CD14-positive monocyte (primary cell): ENCODE measurements around the gene CWC25. TPM values are rescaled to one million over a fixed set of nuclear protein-coding genes. Genes with fewer than 3 reads are reported as not detected.

Experiments used
- DNase-seq, 3 donors: peaks; one replicate each; pipeline ENCODE4 v3.0.0-alpha.2; 2011 to 2022
- H2AFZ ChIP-seq: 2 replicates; pipeline ENCODE4 v1.6.0; 2012; ENCODE audit warnings: mild to moderate bottlenecking, low read depth, low read length, inconsistent platforms; ENCODE audit not compliant: insufficient read depth, poor library complexity, severe bottlenecking
- H3K27ac ChIP-seq, 2 donors: 1 replicate in 1 of 2; 2 replicates in 1 of 2; pipeline ENCODE4 v1.5.1; 2012 to 2013; ENCODE audit warnings: low read length in 2 of 2, control low read depth in 1 of 2, inconsistent platforms in 1 of 2, low read depth in 1 of 2, mild to moderate bottlenecking in 1 of 2
- H3K27me3 ChIP-seq, 2 donors: one replicate each; pipeline versions ENCODE4 v1.6.0 to v1.6.1; 2011 to 2013; ENCODE audit warnings: low read length in 2 of 2; ENCODE audit not compliant: control insufficient read depth in 2 of 2, insufficient read depth in 2 of 2
- H3K36me3 ChIP-seq, 2 donors: replicated peaks in 1 of 2; 1 replicate in 1 of 2; 2 replicates in 1 of 2; pipeline versions ENCODE4 v1.5.1 to v1.6.1; 2012 to 2013; ENCODE audit warnings: low read length in 2 of 2, control low read depth in 1 of 2, inconsistent platforms in 1 of 2, mild to moderate bottlenecking in 1 of 2; ENCODE audit not compliant: insufficient read depth in 2 of 2, control insufficient read depth in 1 of 2
- H3K4me1 ChIP-seq, 2 donors: 1 replicate in 1 of 2; 2 replicates in 1 of 2; pipeline versions ENCODE4 v1.5.1 to v1.6.1; 2012 to 2013; ENCODE audit warnings: low read length in 2 of 2, control low read depth in 1 of 2, inconsistent platforms in 1 of 2, mild to moderate bottlenecking in 1 of 2, moderate library complexity in 1 of 2; ENCODE audit not compliant: insufficient read depth in 2 of 2, control insufficient read depth in 1 of 2
- H3K4me2 ChIP-seq: replicated peaks from 2 replicates; pipeline ENCODE3; 2012; ENCODE audit warnings: low read length, moderate library complexity, mild to moderate bottlenecking; ENCODE audit not compliant: poor library complexity, severe bottlenecking; ENCODE audit errors: extremely low read depth
- H3K4me3 ChIP-seq, 3 experiments: fragments of 200-600 bp in 1 of 3; sonication (generic) in 1 of 3; replicated peaks in 1 of 3; 1 replicate in 2 of 3; 2 replicates in 1 of 3; pipeline ENCODE4 v1.5.1; 2011 to 2013; ENCODE audit warnings: low read length in 3 of 3, mild to moderate bottlenecking in 3 of 3, control low read depth in 2 of 3, low read depth in 2 of 3, inconsistent platforms in 1 of 3, moderate library complexity in 1 of 3
- H3K79me2 ChIP-seq: 2 replicates; pipeline ENCODE4 v1.6.0; 2012; ENCODE audit warnings: mild to moderate bottlenecking, control low read depth, inconsistent platforms, low read length, moderate library complexity; ENCODE audit not compliant: insufficient read depth
- H3K9ac ChIP-seq: 2 replicates; pipeline ENCODE4 v1.6.0; 2017; ENCODE audit warnings: low read length, mild to moderate bottlenecking; ENCODE audit not compliant: insufficient read depth, poor library complexity, severe bottlenecking
- H3K9me3 ChIP-seq, 2 donors: replicated peaks in 1 of 2; 1 replicate in 1 of 2; 2 replicates in 1 of 2; pipeline versions ENCODE4 v1.5.1 to v1.6.1; 2012 to 2013; ENCODE audit warnings: low read length in 2 of 2, control low read depth in 1 of 2; ENCODE audit not compliant: control insufficient read depth in 1 of 2, insufficient read depth in 1 of 2
- H4K20me1 ChIP-seq: 2 replicates; pipeline ENCODE4 v1.6.0; 2012; ENCODE audit warnings: mild to moderate bottlenecking, low read length, control low read depth, moderate library complexity; ENCODE audit not compliant: insufficient read depth
- H3K27ac Mint-ChIP-seq, 7 donors: one replicate each; pipeline ENCODE4 v1.8.0; 2020; ENCODE audit warnings: mild to moderate bottlenecking in 7 of 7, mixed read lengths in 7 of 7, moderate library complexity in 6 of 7, inconsistent platforms in 2 of 7
- H3K27me3 Mint-ChIP-seq, 3 donors: one replicate each; pipeline ENCODE4 v1.8.0; 2021 to 2022; ENCODE audit warnings: low read depth in 3 of 3, mild to moderate bottlenecking in 3 of 3, mixed read lengths in 3 of 3, moderate library complexity in 3 of 3, inconsistent platforms in 1 of 3
- H3K36me3 Mint-ChIP-seq, 2 donors: one replicate each; pipeline ENCODE4 v1.8.0; 2020; ENCODE audit warnings: mixed read lengths in 2 of 2, inconsistent platforms in 1 of 2, mild to moderate bottlenecking in 1 of 2
- H3K4me1 Mint-ChIP-seq: one replicate; pipeline ENCODE4 v1.8.0; 2020; ENCODE audit warnings: mild to moderate bottlenecking, mixed read lengths
- H3K4me3 Mint-ChIP-seq, 2 donors: one replicate each; pipeline ENCODE4 v1.8.0; 2020; ENCODE audit warnings: mild to moderate bottlenecking in 2 of 2, mixed read lengths in 2 of 2, moderate library complexity in 1 of 2
- H3K9me3 Mint-ChIP-seq, 7 donors: one replicate each; pipeline ENCODE4 v1.8.0; 2020 to 2022; ENCODE audit warnings: mixed read lengths in 7 of 7, mild to moderate bottlenecking in 6 of 7, moderate library complexity in 6 of 7, inconsistent platforms in 2 of 7
- CTCF ChIP-seq: fragments of 200-600 bp; IDR thresholded peaks from one replicate; pipeline ENCODE4 v1.8.0; 2022; ENCODE audit warnings: antibody characterized with exemption, mild to moderate bottlenecking
- WGBS: methylation state at CpG from one replicate; pipeline ENCODE4 v1.1.5; 2013; ENCODE audit warnings: missing lambda C conversion rate; ENCODE audit not compliant: insufficient coverage; 5-methylcytosine and 5-hydroxymethylcytosine counted together
- intact Hi-C, 2 donors: fragments of 100-400 bp; cut with micrococcal nuclease; formaldehyde crosslinking; loops; one replicate each; pipeline versions ENCODE4 v1.15.0 to v1.15.1; 2023
- polyA plus RNA-seq, 3 donors: library from polyadenylated mRNA; depleted of rRNA in 1 of 3; unstranded in 2 of 3; stranded (reverse) in 1 of 3; fragments of 300-500 nt in 2 of 3; fragments of >200 nt in 1 of 3; fragmentation: Illumina TruSeq in 2 of 3; gene quantifications; 1 replicate in 2 of 3; 2 replicates in 1 of 3; pipeline ENCODE4 v1.2.3, GENCODE V29; 2012 to 2021

The CWC25 gene
- polyA plus RNA-seq, 3 donors: 7.5 to 63.2 (median 8.4) TPM

GRCh38 chr17:38844261-38844757, 19.2 kb upstream of the CWC25 start:
- Histone ChIP-seq H2AFZ (no peak overlapping the region), H3K9me3 (no peaks in the 10 kb centered on the region), H3K27ac (no peak overlapping the region), H3K4me2 (no peak overlapping the region), H3K9ac (no peak overlapping the region), H4K20me1 (peaks cover 17% of the 10 kb centered on the region), H3K36me3 (peaks cover 21 to 22% of the 10 kb centered on the region in 2 donors), H3K27me3 (no peaks in the 10 kb centered on the region), H3K4me1 (no peaks in the 10 kb centered on the region), H3K79me2 (peaks cover 2% of the 10 kb centered on the region), H3K4me3 (no peak overlapping the region)
- TF ChIP-seq CTCF: no peak
- H3K36me3 Mint-ChIP-seq: peaks cover 19 to 28% of the 10 kb centered on the region in 2 donors
- H3K27me3 Mint-ChIP-seq: peaks cover 0 to 8% (median 3%) of the 10 kb centered on the region in 3 donors
- peak in 1 of 3 donors; percentile 28 for DNase-seq
- H3K27ac Mint-ChIP-seq: peak overlapping the region in 1 of 7 donors; percentile 73
- intact Hi-C loops: no loop called here
- no peak overlapping the region for H3K4me3 Mint-ChIP-seq
- H3K9me3 Mint-ChIP-seq: peaks cover 0 to 1% (median 0%) of the 10 kb centered on the region in 7 donors
- H3K4me1 Mint-ChIP-seq: peaks cover 9% of the 10 kb centered on the region
- 95% methylated on average over 12 of the region's 13 CpGs for WGBS

GRCh38 chr17:38825762-38826247, 684 bp upstream of the CWC25 start:
- Histone ChIP-seq H3K4me3 (peak overlapping the region; percentile 80 to 91 (median 82)), H3K27me3 (no peaks in the 10 kb centered on the region), H4K20me1 (peaks cover 4% of the 10 kb centered on the region), H3K9ac (peak overlapping the region; percentile 88), H3K4me1 (peaks cover 16 to 19% of the 10 kb centered on the region in 2 donors), H3K27ac (peak overlapping the region; percentile 98 to 100), H2AFZ (peak overlapping the region; percentile 87), H3K36me3 (peaks cover 8% of the 10 kb centered on the region in 2 donors), H3K9me3 (no peaks in the 10 kb centered on the region), H3K4me2 (peak overlapping the region; percentile 83), H3K79me2 (peaks cover 44% of the 10 kb centered on the region)
- 95% methylated on average over 13 of the region's 17 CpGs for WGBS
- intact Hi-C loops: loop anchor here in 1 of 2 donors (1.0 to 2.0 kb wide), 2 partner anchors 27 to 45 kb away; partner anchors contain the start of genes LASP1 and RPL23
- no peak for DNase-seq
- Mint-ChIP-seq H3K4me3 (peak overlapping the region; percentile 98 to 100), H3K4me1 (peaks cover 20% of the 10 kb centered on the region), H3K9me3 (peaks cover 0 to 3% (median 0%) of the 10 kb centered on the region in 7 donors), H3K27me3 (peaks cover 1 to 6% (median 3%) of the 10 kb centered on the region in 3 donors), H3K27ac (peak overlapping the region; percentile 99 to 100 (median 100)), H3K36me3 (peaks cover 15 to 28% of the 10 kb centered on the region in 2 donors)
- TF ChIP-seq CTCF: no peak
